Heart left ventricle (tissue), 16 donors: ENCODE measurements around the gene OR5AK2. TPM values are rescaled to one million over a fixed set of nuclear protein-coding genes. Genes with fewer than 3 reads are reported as not detected.

Experiments used
- ATAC-seq, 4 donors: fragments of 200-7000 bp; cut with Tn5 transposase; one replicate each; pipeline ENCODE4 v1.9.1; 2020 to 2022; ENCODE audit warnings: moderate library complexity in 4 of 4, mild to moderate bottlenecking in 3 of 4, moderate number of reproducible peaks in 1 of 4
- DNase-seq, 5 donors: peaks; one replicate each; pipeline ENCODE4 v3.0.0-alpha.2; 2020
- H3K27ac ChIP-seq, 12 donors: fragments of 200-600 bp; sonication (generic) in 4 of 12; one replicate each; pipeline versions ENCODE4 v1.5.0 to v1.8.0; 2016 to 2022; ENCODE audit warnings: mild to moderate bottlenecking in 2 of 12
- H3K27me3 ChIP-seq, 9 donors: fragments of 200-600 bp; sonication (generic) in 2 of 9; one replicate each; pipeline versions ENCODE4 v1.5.1 to v1.8.0; 2016 to 2022; ENCODE audit warnings: mild to moderate bottlenecking in 3 of 9
- H3K36me3 ChIP-seq, 9 donors: fragments of 200-600 bp; sonication (generic) in 2 of 9; one replicate each; pipeline versions ENCODE4 v1.5.0 to v1.8.0; 2018 to 2022; ENCODE audit warnings: mild to moderate bottlenecking in 2 of 9
- H3K4me1 ChIP-seq, 12 donors: fragments of 200-600 bp; sonication (generic) in 4 of 12; one replicate each; pipeline versions ENCODE4 v1.5.0 to v1.8.0; 2016 to 2022; ENCODE audit warnings: mild to moderate bottlenecking in 3 of 12
- H3K4me3 ChIP-seq, 12 donors: fragments of 200-600 bp; sonication (generic) in 4 of 12; one replicate each; pipeline versions ENCODE4 v1.5.0 to v1.8.0; 2017 to 2022; ENCODE audit warnings: mild to moderate bottlenecking in 9 of 12, moderate library complexity in 4 of 12
- H3K9me3 ChIP-seq, 12 donors: fragments of 200-600 bp; sonication (generic) in 4 of 12; one replicate each; pipeline versions ENCODE4 v1.5.0 to v1.8.0; 2016 to 2022; ENCODE audit warnings: mild to moderate bottlenecking in 1 of 12
- CTCF ChIP-seq, 12 donors: fragments of 200-600 bp; sonication (generic) in 4 of 12; IDR thresholded peaks; one replicate each; pipeline versions ENCODE4 v1.5.0 to v1.8.0; 2018 to 2022; ENCODE audit warnings: antibody characterized with exemption in 12 of 12, mild to moderate bottlenecking in 5 of 12
- POLR2A ChIP-seq, 2 donors: fragments of 450-650 bp; IDR thresholded peaks; one replicate each; pipeline ENCODE4 v1.6.1; 2017; ENCODE audit warnings: antibody characterized with exemption in 2 of 2, mild to moderate bottlenecking in 2 of 2, moderate library complexity in 2 of 2
- WGBS, 4 donors: extraction: QIAGEN DNeasy Blood & Tissue Kit in 2 of 4; methylation state at CpG; one replicate each; pipeline versions ENCODE4 v1.1.5 to v1.1.7; 2013 to 2018; 5-methylcytosine and 5-hydroxymethylcytosine counted together
- intact Hi-C, 10 donors: fragments of 100-400 bp; cut with DNase I; formaldehyde crosslinking; loops; one replicate each; pipeline versions ENCODE4 v1.11.1 to v1.14.2; 2022
- polyA plus RNA-seq, 2 donors: library from polyadenylated mRNA; stranded (reverse); fragments of 200-250 nt; gene quantifications; one replicate each; pipeline ENCODE4 v1.2.3, GENCODE V29; 2013
- total RNA-seq, 9 donors: library from RNA; depleted of rRNA in 2 of 9; stranded (reverse); fragments of >200 nt in 2 of 9; fragmentation: NEBNext Ultra II Directional in 3 of 9; extraction: Animal tissue kit (Norgen Biotek cat#: 25700) in 3 of 9; gene quantifications; one replicate each; pipeline versions ENCODE4 v1.1.0 to v1.2.4, GENCODE V29; 2016 to 2023
- donor health status: ischemic (EF 13 %, LVEDD 7.1; RV severe dilation, severe dysfunction).
- donor health status: healthy with polysubstance abuse.
- donor health status: DM: no; HTN: yes; CAD: no.
- donor health status: DM: no; HTN: no; CAD: no.
- donor health status: ischemic (EF 25% LVEDD 6.9; RV normal size, moderate dysfunction).
- donor health status: ischemic (EF 25% LVEDD 5.7; RV mildly dilated, moderate dysfunction).
- donor health status: healthy.
- donor health status: DM: yes; HTN: yes; CAD: no.
- donor health status: ischemic (EF 35%, LVEDD 5.7; RV mildly dilated, moderate dysfunction).
- donor health status: nonischemic (EF 11% LVEDD 7.7; RV severe dilation, severe dysfunction).
- donor health status: DM: yes; HTN: yes; CAD: no.
- donor health status: PGD.
- donor health status: ischemic (EF 29% LVEDD 5.4; RV normal size, mild dysfunction).
- donor health status: nonischemic (EF 23%, LVEDD 6.1; RV moderate dilation, normal function).

Gene OR5AK2
- total and polyA plus RNA-seq, 11 donors = not detected

- peaks cover 0 to 15% (median 2%) of the 10 kb centered on the region in 12 donors for H3K9me3 ChIP-seq
- intact Hi-C loops = loop anchor here in 1 of 10 donors (2.0 kb wide), 1 partner anchor 31 kb away; no protein-coding TSS in a partner anchor
- TF ChIP-seq POLR2A (IDR thresholded peaks at IDR 0.05) = no peak
- no peak for TF ChIP-seq CTCF (IDR thresholded peaks at IDR 0.05)
Measured at GRCh38 chr11:56961609-56962008, 27.1 kb upstream of the OR5AK2 start.

DNA sequence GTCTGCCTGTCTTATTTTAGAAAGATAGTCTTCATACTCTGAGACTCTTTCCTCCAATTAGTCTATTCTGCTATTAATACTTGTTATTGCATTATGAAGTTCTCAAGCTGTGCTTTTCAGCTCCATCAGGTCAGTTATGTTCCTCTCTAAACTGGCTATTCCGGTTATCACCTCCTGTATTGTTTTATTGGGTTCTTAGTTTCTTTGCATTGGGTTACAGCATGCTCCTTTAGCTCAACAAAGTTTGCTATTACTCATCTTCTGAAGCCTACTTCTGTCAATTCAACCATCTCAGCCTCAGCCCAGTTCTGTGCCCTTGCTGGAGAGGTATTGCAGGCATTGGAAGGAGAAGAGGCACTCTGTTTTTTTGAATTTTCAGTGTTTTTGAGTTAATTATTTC is 21.0 kb upstream of the OR5AK2 start:
- H3K4me3 ChIP-seq = no peak overlapping the region
- no peak for TF ChIP-seq CTCF (IDR thresholded peaks at IDR 0.05)
- no peak for TF ChIP-seq POLR2A (IDR thresholded peaks at IDR 0.05)
- DNase-seq (no peak), ATAC-seq (no peak)
- H3K4me1 ChIP-seq = no peaks in the 10 kb centered on the region
- H3K27me3 ChIP-seq = no peaks in the 10 kb centered on the region
- no peaks in the 10 kb centered on the region for H3K36me3 ChIP-seq
- no peak overlapping the region for H3K27ac ChIP-seq
- peaks cover 0 to 24% (median 6%) of the 10 kb centered on the region in 12 donors for H3K9me3 ChIP-seq
- intact Hi-C loops = no loop called here
- WGBS, 4 donors = 57 to 65% (median 62%) methylated on average over 1 of the region's 1 CpG

More at GRCh38 chr11:56961609-56962008, 27.1 kb upstream of the OR5AK2 start:
- H3K27ac ChIP-seq = no peak overlapping the region
- no peak for DNase-seq
- H3K4me3 ChIP-seq = no peak overlapping the region
- H3K27me3 ChIP-seq = no peaks in the 10 kb centered on the region
- peaks cover 0 to under 1% (median 0%) of the 10 kb centered on the region in 12 donors for H3K4me1 ChIP-seq
- no peaks in the 10 kb centered on the region for H3K36me3 ChIP-seq
- no peak for ATAC-seq

- Histone ChIP-seq H3K9me3 (peaks cover 0 to 22% (median 6%) of the 10 kb centered on the region in 12 donors), H3K4me1 (no peaks in the 10 kb centered on the region), H3K4me3 (no peak overlapping the region), H3K27ac (no peak overlapping the region), H3K36me3 (no peaks in the 10 kb centered on the region), H3K27me3 (no peaks in the 10 kb centered on the region)
- no peak for TF ChIP-seq CTCF (IDR thresholded peaks at IDR 0.05)
- TF ChIP-seq POLR2A (IDR thresholded peaks at IDR 0.05) = no peak
- DNase-seq (no peak), ATAC-seq (no peak)
- WGBS, 4 donors = 65 to 80% (median 77%) methylated on average over 1 to 4 of the region's 4 CpGs
- intact Hi-C loops = no loop called here
Measured at GRCh38 chr11:56968524-56968923, 20.2 kb upstream of the OR5AK2 start.

GRCh38 chr11:56977314-56977713 is 11.4 kb upstream of the OR5AK2 start:
- DNase-seq = no peak
- no peak overlapping the region for H3K27ac ChIP-seq
- no peak overlapping the region for H3K4me3 ChIP-seq
- WGBS, 4 donors = 73 to 86% (median 84%) methylated on average over 2 of the region's 2 CpGs
- no peaks in the 10 kb centered on the region for H3K36me3 ChIP-seq
- no peak for ATAC-seq
- H3K27me3 ChIP-seq = no peaks in the 10 kb centered on the region
- H3K9me3 ChIP-seq = peaks cover 0 to 9% (median 0%) of the 10 kb centered on the region in 12 donors
- TF ChIP-seq CTCF (IDR thresholded peaks at IDR 0.05) (no peak), POLR2A (IDR thresholded peaks at IDR 0.05) (no peak)
- H3K4me1 ChIP-seq = peaks cover 0 to 3% (median 0%) of the 10 kb centered on the region in 12 donors
- intact Hi-C loops = loop anchor here in 1 of 10 donors (10.0 kb wide), 1 partner anchor 57 kb away; no protein-coding TSS in a partner anchor
